Activated CD4-positive, alpha-beta T cell treated with anti-CD3 and anti-CD28 coated beads, Interleukin-2, amount 10 ng/mL, durations not matched to agents 7 days and 5 days (primary cell): ENCODE data around the gene TLE4. TPM values are rescaled to one million over a fixed set of nuclear protein-coding genes. Genes with fewer than 3 reads are reported as not detected.

Experiments
- CTCF ChIA-PET: fragments of 350-600 bp; sonication (Branson Sonifier 250); formaldehyde crosslinking; loops from one replicate; lab custom pipeline; 2021; ENCODE audit warnings: antibody characterized with exemption; lab: Charles Lee
- POLR2A ChIA-PET: fragments of 350-600 bp; sonication (Branson Sonifier 250); formaldehyde crosslinking; loops from one replicate; lab custom pipeline; 2021; ENCODE audit warnings: antibody characterized with exemption; lab: Charles Lee
- DNase-seq: peaks from one replicate; pipeline ENCODE4 v3.0.0-alpha.2; 2020
- H3K27ac Mint-ChIP-seq: one replicate; pipeline ENCODE4 v1.8.0; 2021; ENCODE audit warnings: mild to moderate bottlenecking, moderate library complexity, mixed read lengths
- H3K27me3 Mint-ChIP-seq: one replicate; pipeline ENCODE4 v1.8.0; 2021; ENCODE audit warnings: mixed read lengths
- H3K36me3 Mint-ChIP-seq: one replicate; pipeline ENCODE4 v1.8.0; 2021; ENCODE audit warnings: low read depth, mixed read lengths
- H3K4me1 Mint-ChIP-seq: one replicate; pipeline ENCODE4 v1.8.0; 2021; ENCODE audit warnings: mixed read lengths
- H3K4me3 Mint-ChIP-seq: one replicate; pipeline ENCODE4 v1.8.0; 2021; ENCODE audit warnings: mild to moderate bottlenecking, moderate library complexity, mixed read lengths
- H3K9me3 Mint-ChIP-seq: one replicate; pipeline ENCODE4 v1.8.0; 2021; ENCODE audit warnings: mixed read lengths
- total RNA-seq, 2 experiments: library from RNA; stranded (reverse); gene quantifications; one replicate each; pipeline ENCODE4 v1.2.3, GENCODE V29; 2021

Gene TLE4
- total RNA-seq, 2 experiments from 2014 or later = 38.0 to 38.4 TPM

- Mint-ChIP-seq H3K27me3 (no peaks in the 10 kb centered on the region), H3K36me3 (peaks cover 33% of the 10 kb centered on the region), H3K9me3 (no peaks in the 10 kb centered on the region), H3K4me3 (no peak overlapping the region), H3K4me1 (no peaks in the 10 kb centered on the region), H3K27ac (no peak overlapping the region)
- CTCF ChIA-PET = no interaction called here
- POLR2A ChIA-PET = no interaction called here
- DNase-seq = no peak
These were observed 83.8 kb downstream of the TLE4 start for GRCh38 chr9:79655551-79655950.

GRCh38 chr9:79656169-79656568 is 84.4 kb downstream of the TLE4 start:
- no peaks in the 10 kb centered on the region for H3K9me3 Mint-ChIP-seq
- H3K27ac Mint-ChIP-seq = no peak overlapping the region
- H3K4me1 Mint-ChIP-seq = no peaks in the 10 kb centered on the region
- no peak overlapping the region for H3K4me3 Mint-ChIP-seq
- peaks cover 32% of the 10 kb centered on the region for H3K36me3 Mint-ChIP-seq
- no peaks in the 10 kb centered on the region for H3K27me3 Mint-ChIP-seq
- CTCF ChIA-PET = no interaction called here
- POLR2A ChIA-PET = no interaction called here
- DNase-seq = no peak

GRCh38 chr9:79657891-79658290 is 86.1 kb downstream of the TLE4 start:
- no peaks in the 10 kb centered on the region for H3K27me3 Mint-ChIP-seq
- no peak overlapping the region for H3K27ac Mint-ChIP-seq
- no peak for DNase-seq
- POLR2A ChIA-PET = no interaction called here
- H3K4me1 Mint-ChIP-seq = peaks cover 11% of the 10 kb centered on the region
- H3K4me3 Mint-ChIP-seq = no peak overlapping the region
- CTCF ChIA-PET = no interaction called here
- H3K9me3 Mint-ChIP-seq = no peaks in the 10 kb centered on the region
- H3K36me3 Mint-ChIP-seq = peaks cover 27% of the 10 kb centered on the region

GRCh38 chr9:79658926-79659325 is 87.2 kb downstream of the TLE4 start:
- CTCF ChIA-PET = interaction anchor here (0.6 kb wide), 1 partner anchor 14 kb away, joined by 3 read pairs; no protein-coding TSS in a partner anchor
- POLR2A ChIA-PET = interaction anchor here (0.5 kb wide), 1 partner anchor 61 kb away, joined by 3 read pairs; no protein-coding TSS in a partner anchor
- no peak overlapping the region for H3K27ac Mint-ChIP-seq

GRCh38 chr9:79660615-79661014 is 88.8 kb downstream of the TLE4 start:
- CTCF ChIA-PET = no interaction called here
- peaks cover 15% of the 10 kb centered on the region for H3K4me1 Mint-ChIP-seq
- POLR2A ChIA-PET = no interaction called here
- no peak overlapping the region for H3K4me3 Mint-ChIP-seq
- H3K9me3 Mint-ChIP-seq = no peaks in the 10 kb centered on the region
- H3K36me3 Mint-ChIP-seq = peaks cover 13% of the 10 kb centered on the region
- H3K27ac Mint-ChIP-seq = no peak overlapping the region
- DNase-seq = no peak
- H3K27me3 Mint-ChIP-seq = no peaks in the 10 kb centered on the region

More at GRCh38 chr9:79658926-79659325, 87.2 kb downstream of the TLE4 start:
- H3K27me3 Mint-ChIP-seq = no peaks in the 10 kb centered on the region
- no peak for DNase-seq
- H3K4me3 Mint-ChIP-seq = no peak overlapping the region
- H3K9me3 Mint-ChIP-seq = no peaks in the 10 kb centered on the region
- peaks cover 17% of the 10 kb centered on the region for H3K36me3 Mint-ChIP-seq
- H3K4me1 Mint-ChIP-seq = peaks cover 15% of the 10 kb centered on the region

GRCh38 chr9:79661279-79661678 is 89.5 kb downstream of the TLE4 start:
- no peak overlapping the region for H3K27ac Mint-ChIP-seq
- DNase-seq = no peak
- H3K9me3 Mint-ChIP-seq = no peaks in the 10 kb centered on the region
- no peaks in the 10 kb centered on the region for H3K27me3 Mint-ChIP-seq
- H3K36me3 Mint-ChIP-seq = peaks cover 9% of the 10 kb centered on the region
- ChIA-PET CTCF (no interaction called here), POLR2A (no interaction called here)
- H3K4me3 Mint-ChIP-seq = no peak overlapping the region
- H3K4me1 Mint-ChIP-seq = peaks cover 16% of the 10 kb centered on the region

- Mint-ChIP-seq H3K27me3 (no peaks in the 10 kb centered on the region), H3K36me3 (peaks cover 8% of the 10 kb centered on the region), H3K9me3 (no peaks in the 10 kb centered on the region), H3K4me3 (no peak overlapping the region), H3K4me1 (peaks cover 16% of the 10 kb centered on the region), H3K27ac (no peak overlapping the region)
- CTCF ChIA-PET = no interaction called here
- POLR2A ChIA-PET = no interaction called here
- DNase-seq = no peak
These were observed 90.2 kb downstream of the TLE4 start for GRCh38 chr9:79661886-79662536.

GRCh38 chr9:79662537-79662956 is 90.8 kb downstream of the TLE4 start:
- no peak for DNase-seq
- Mint-ChIP-seq H3K9me3 (no peaks in the 10 kb centered on the region), H3K27me3 (no peaks in the 10 kb centered on the region), H3K4me1 (peaks cover 16% of the 10 kb centered on the region), H3K36me3 (peaks cover 6% of the 10 kb centered on the region), H3K27ac (no peak overlapping the region), H3K4me3 (no peak overlapping the region)
- ChIA-PET CTCF (no interaction called here), POLR2A (no interaction called here)

GRCh38 chr9:79663300-79663699 is 91.5 kb downstream of the TLE4 start:
- peaks cover 7% of the 10 kb centered on the region for H3K36me3 Mint-ChIP-seq
- H3K4me1 Mint-ChIP-seq = peaks cover 16% of the 10 kb centered on the region
- H3K9me3 Mint-ChIP-seq = no peaks in the 10 kb centered on the region
- no peak overlapping the region for H3K4me3 Mint-ChIP-seq
- ChIA-PET POLR2A (no interaction called here), CTCF (interaction anchor here (0.7 to 1.0 kb wide), 2 partner anchors 35 to 311 kb away, joined by 3 to 4 read pairs; no protein-coding TSS in a partner anchor)
- no peak overlapping the region for H3K27ac Mint-ChIP-seq
- H3K27me3 Mint-ChIP-seq = no peaks in the 10 kb centered on the region
- DNase-seq = no peak

GRCh38 chr9:79663878-79664277 is 92.1 kb downstream of the TLE4 start:
- no peaks in the 10 kb centered on the region for H3K27me3 Mint-ChIP-seq
- H3K9me3 Mint-ChIP-seq = no peaks in the 10 kb centered on the region
- DNase-seq = no peak
- H3K36me3 Mint-ChIP-seq = peaks cover 4% of the 10 kb centered on the region
- ChIA-PET CTCF (interaction anchor here (0.7 to 1.0 kb wide), 2 partner anchors 34 to 310 kb away, joined by 3 to 4 read pairs; no protein-coding TSS in a partner anchor), POLR2A (no interaction called here)
- no peak overlapping the region for H3K4me3 Mint-ChIP-seq
- H3K27ac Mint-ChIP-seq = no peak overlapping the region
- peaks cover 16% of the 10 kb centered on the region for H3K4me1 Mint-ChIP-seq

GRCh38 chr9:79664375-79664831 is 92.6 kb downstream of the TLE4 start:
- H3K4me1 Mint-ChIP-seq = peaks cover 16% of the 10 kb centered on the region
- DNase-seq = no peak
- CTCF ChIA-PET = no interaction called here
- H3K27ac Mint-ChIP-seq = no peak overlapping the region
- POLR2A ChIA-PET = no interaction called here
- H3K9me3 Mint-ChIP-seq = no peaks in the 10 kb centered on the region
- H3K4me3 Mint-ChIP-seq = no peak overlapping the region
- H3K36me3 Mint-ChIP-seq = peaks cover 4% of the 10 kb centered on the region
- no peaks in the 10 kb centered on the region for H3K27me3 Mint-ChIP-seq

GRCh38 chr9:79665369-79665768 is 93.6 kb downstream of the TLE4 start:
- DNase-seq = no peak
- POLR2A ChIA-PET = no interaction called here
- H3K4me3 Mint-ChIP-seq = no peak overlapping the region
- H3K27me3 Mint-ChIP-seq = no peaks in the 10 kb centered on the region
- H3K27ac Mint-ChIP-seq = no peak overlapping the region
- CTCF ChIA-PET = no interaction called here
- H3K36me3 Mint-ChIP-seq = peaks cover 6% of the 10 kb centered on the region
- peaks cover 19% of the 10 kb centered on the region for H3K4me1 Mint-ChIP-seq
- H3K9me3 Mint-ChIP-seq = no peaks in the 10 kb centered on the region

- H3K4me3 Mint-ChIP-seq = no peak overlapping the region
- no peaks in the 10 kb centered on the region for H3K27me3 Mint-ChIP-seq
- ChIA-PET CTCF (no interaction called here), POLR2A (no interaction called here)
- DNase-seq = no peak
- H3K4me1 Mint-ChIP-seq = peaks cover 19% of the 10 kb centered on the region
- peaks cover 10% of the 10 kb centered on the region for H3K36me3 Mint-ChIP-seq
- H3K9me3 Mint-ChIP-seq = no peaks in the 10 kb centered on the region
- H3K27ac Mint-ChIP-seq = no peak overlapping the region
These were observed 94.2 kb downstream of the TLE4 start for GRCh38 chr9:79665931-79666330.

- H3K27ac Mint-ChIP-seq = no peak overlapping the region
These were observed 95.4 kb downstream of the TLE4 start for GRCh38 chr9:79667120-79667519.

More at GRCh38 chr9:79667120-79667519, 95.4 kb downstream of the TLE4 start:
- no peak for DNase-seq
- Mint-ChIP-seq H3K36me3 (peaks cover 16% of the 10 kb centered on the region), H3K27me3 (no peaks in the 10 kb centered on the region), H3K9me3 (no peaks in the 10 kb centered on the region), H3K4me1 (peaks cover 17% of the 10 kb centered on the region), H3K4me3 (no peak overlapping the region)
- CTCF ChIA-PET = no interaction called here
- POLR2A ChIA-PET = no interaction called here
